Neural progenitor cell (in vitro differentiated cells): ENCODE results near the gene CD59.

Experiments
- EZH2 ChIP-seq: fragments of 200-600 bp; sonication (generic); IDR thresholded peaks from 2 replicates; pipeline ENCODE4 v1.6.1; 2017; ENCODE audit warnings: antibody characterized with exemption, mild to moderate bottlenecking, moderate library complexity
- EZH2phosphoT487 ChIP-seq: fragments of 200-600 bp; sonication (generic); IDR thresholded peaks from 2 replicates; pipeline ENCODE4 v1.6.1; 2017; ENCODE audit warnings: antibody characterized with exemption
- TF ChIP-seq, protein P1 (sequence below): fragments of 200-600 bp; sonication (generic); IDR thresholded peaks from 2 replicates; pipeline ENCODE4 v1.5.1; 2017; ENCODE audit warnings: antibody characterized with exemption, mild to moderate bottlenecking

DNA sequence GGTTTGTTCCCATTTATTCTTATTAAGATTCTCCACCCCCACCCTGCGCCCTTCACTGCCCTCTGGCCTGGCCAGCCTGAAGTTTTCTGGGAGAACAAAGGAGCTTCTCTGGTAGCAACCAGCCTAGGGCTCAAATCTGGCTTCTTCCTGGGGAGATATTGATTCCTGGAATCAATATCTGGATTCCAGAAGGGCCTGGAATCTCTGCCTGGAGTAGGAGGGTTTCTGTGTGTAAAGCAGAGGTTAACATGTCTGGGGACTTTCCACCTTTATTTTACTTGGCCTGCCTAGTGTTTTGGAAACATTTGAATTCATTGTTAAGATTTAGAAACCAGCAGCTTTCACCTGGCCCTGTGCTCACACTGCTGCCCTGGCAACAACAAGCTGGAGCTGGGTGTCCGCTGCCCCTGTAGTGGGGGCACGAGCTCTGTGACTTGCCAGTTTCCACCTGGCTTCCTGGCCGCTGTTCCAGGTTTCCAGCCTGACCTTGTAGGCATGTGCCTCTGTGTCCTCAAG is 41.1 kb downstream of the CD59 start:
- TF ChIP-seq, protein P1, sequence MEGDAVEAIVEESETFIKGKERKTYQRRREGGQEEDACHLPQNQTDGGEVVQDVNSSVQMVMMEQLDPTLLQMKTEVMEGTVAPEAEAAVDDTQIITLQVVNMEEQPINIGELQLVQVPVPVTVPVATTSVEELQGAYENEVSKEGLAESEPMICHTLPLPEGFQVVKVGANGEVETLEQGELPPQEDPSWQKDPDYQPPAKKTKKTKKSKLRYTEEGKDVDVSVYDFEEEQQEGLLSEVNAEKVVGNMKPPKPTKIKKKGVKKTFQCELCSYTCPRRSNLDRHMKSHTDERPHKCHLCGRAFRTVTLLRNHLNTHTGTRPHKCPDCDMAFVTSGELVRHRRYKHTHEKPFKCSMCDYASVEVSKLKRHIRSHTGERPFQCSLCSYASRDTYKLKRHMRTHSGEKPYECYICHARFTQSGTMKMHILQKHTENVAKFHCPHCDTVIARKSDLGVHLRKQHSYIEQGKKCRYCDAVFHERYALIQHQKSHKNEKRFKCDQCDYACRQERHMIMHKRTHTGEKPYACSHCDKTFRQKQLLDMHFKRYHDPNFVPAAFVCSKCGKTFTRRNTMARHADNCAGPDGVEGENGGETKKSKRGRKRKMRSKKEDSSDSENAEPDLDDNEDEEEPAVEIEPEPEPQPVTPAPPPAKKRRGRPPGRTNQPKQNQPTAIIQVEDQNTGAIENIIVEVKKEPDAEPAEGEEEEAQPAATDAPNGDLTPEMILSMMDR, result no peak
- TF ChIP-seq EZH2 (no peak), EZH2phosphoT487 (no peak)
